Measurements from ENCODE around the gene LRGUK. TPM values are rescaled to one million over a fixed set of nuclear protein-coding genes. Genes with fewer than 3 reads are reported as not detected.

The LRGUK gene
- total RNA-seq, 2 donors from 2014 or later, result 0.50 to 0.71 TPM

DNA sequence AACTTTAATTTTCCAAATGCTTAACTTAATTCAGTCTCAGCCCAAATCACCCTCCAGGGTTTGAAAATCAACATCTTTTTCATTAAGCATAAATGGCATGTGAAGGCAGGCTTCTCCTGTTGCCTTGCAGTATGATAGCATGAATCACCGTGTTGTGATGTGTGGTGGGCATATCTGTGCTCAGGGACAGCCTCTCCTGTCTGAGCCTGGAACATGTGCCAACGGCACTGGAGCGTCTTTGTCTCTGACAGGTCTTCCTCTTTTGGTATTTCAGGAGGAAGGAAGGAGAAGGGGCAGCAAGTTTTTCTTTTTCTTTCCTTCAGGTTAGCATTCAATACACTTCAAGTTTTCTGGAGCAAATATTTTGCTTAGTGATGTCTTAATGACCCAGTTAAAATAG, 57.6 kb downstream of the LRGUK start:
- Mint-ChIP-seq H3K4me3 (no peak overlapping the region), H3K9me3 (no peaks in the 10 kb centered on the region), H3K4me1 (ENCODE audit: low read depth in 2 of 2) (no peaks in the 10 kb centered on the region), H3K27me3 (peaks cover 7 to 14% of the 10 kb centered on the region in 2 donors), H3K27ac (no peak overlapping the region), H3K36me3 (no peaks in the 10 kb centered on the region)
- ATAC-seq, result no peak
- no peak for DNase-seq (ENCODE audit: low spot score)

DNA sequence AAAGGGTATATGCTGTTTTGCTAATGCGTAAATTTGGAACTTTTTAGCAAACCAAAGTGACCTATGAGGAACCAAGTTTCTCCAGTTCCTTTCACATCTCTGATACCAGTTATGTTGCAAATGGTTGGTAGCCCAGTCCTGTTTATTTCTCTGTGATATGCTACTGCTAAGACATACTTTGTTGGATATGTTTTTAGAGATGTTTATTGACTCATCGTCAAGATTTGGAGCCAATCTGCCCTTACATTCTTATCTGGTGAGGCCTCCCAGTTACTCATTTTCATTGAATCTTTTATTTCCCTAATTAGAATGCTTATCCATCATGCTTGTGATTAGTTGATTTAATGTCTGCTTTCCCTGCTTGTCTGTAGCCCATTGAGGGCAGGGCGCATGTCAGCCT, 58.9 kb downstream of the LRGUK start:
- DNase-seq (ENCODE audit: low spot score), result no peak
- Mint-ChIP-seq H3K9me3 (no peaks in the 10 kb centered on the region), H3K36me3 (no peaks in the 10 kb centered on the region), H3K27me3 (peaks cover 10 to 14% of the 10 kb centered on the region in 2 donors), H3K27ac (no peak overlapping the region), H3K4me3 (no peak overlapping the region), H3K4me1 (ENCODE audit: low read depth in 2 of 2) (no peaks in the 10 kb centered on the region)
- no peak for ATAC-seq

DNA sequence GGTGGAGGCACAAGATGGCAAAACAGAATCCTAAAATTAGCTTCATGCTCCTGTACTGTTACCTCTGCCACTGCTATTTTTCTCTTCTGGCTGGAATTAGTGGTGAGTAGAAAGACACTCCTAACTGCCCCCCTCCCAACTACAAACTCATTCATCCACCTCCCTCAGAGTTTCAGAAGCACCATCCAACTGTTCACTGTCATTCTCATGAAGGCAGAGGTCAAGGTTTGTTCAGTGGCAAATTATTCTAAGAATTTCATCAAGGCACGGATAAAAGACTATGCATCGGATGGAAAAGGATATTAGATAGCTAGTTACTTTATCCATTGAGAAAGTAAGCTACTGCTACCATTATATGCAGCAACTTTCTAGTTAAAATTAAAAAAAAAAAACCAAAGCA, 59.7 kb downstream of the LRGUK start:
- H3K27me3 Mint-ChIP-seq, result peaks cover 10 to 14% of the 10 kb centered on the region in 2 donors
- H3K27ac Mint-ChIP-seq, result no peak overlapping the region
- no peaks in the 10 kb centered on the region for H3K36me3 Mint-ChIP-seq
- DNase-seq (ENCODE audit: low spot score), result no peak
- no peak overlapping the region for H3K4me3 Mint-ChIP-seq
- H3K9me3 Mint-ChIP-seq, result no peaks in the 10 kb centered on the region
- no peak for ATAC-seq
- H3K4me1 Mint-ChIP-seq (ENCODE audit: low read depth in 2 of 2), result no peaks in the 10 kb centered on the region

DNA sequence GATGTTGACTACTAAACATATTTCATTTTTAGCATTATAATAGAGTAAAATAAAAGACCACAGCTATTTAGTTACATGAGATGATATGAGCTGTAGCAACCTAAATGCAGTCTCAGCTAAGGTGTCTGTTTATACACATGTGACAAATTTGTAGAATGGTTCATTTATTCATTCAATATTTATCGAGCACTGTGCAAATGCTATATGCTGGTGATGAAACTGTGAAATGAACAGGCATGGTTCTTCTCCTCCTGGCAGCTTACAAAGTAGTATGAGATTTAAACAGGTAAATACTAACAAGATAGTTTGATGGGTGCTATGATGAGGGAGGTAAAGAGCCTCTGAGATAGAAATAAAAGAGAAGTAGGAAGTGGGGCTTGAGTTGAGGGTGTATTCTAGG, 60.8 kb downstream of the LRGUK start:
- no peaks in the 10 kb centered on the region for H3K4me1 Mint-ChIP-seq (ENCODE audit: low read depth in 2 of 2)
- peaks cover 7 to 9% of the 10 kb centered on the region in 2 donors for H3K27me3 Mint-ChIP-seq
- ATAC-seq (no peak), DNase-seq (ENCODE audit: low spot score) (no peak)
- no peak overlapping the region for H3K27ac Mint-ChIP-seq
- no peaks in the 10 kb centered on the region for H3K36me3 Mint-ChIP-seq
- no peaks in the 10 kb centered on the region for H3K9me3 Mint-ChIP-seq
- H3K4me3 Mint-ChIP-seq, result no peak overlapping the region

DNA sequence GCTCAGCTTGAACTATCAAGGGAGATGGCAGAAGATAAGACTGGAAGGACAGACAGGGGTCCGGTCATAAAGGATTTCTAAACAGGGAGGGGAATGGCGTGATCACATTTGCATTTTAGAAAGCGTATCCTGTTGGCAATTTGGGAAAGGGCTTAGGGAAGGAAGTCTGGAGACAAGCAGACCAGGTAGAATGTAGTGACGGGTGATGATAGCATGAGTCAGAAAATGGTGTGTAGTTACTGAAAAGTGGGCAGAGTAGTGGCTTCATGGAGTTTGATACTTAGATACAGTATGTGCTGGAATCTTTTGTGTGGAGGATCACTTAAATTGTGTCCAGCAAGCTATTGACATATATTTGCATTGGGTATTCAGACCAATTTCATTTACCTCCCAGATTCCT, 61.2 kb downstream of the LRGUK start:
- no peaks in the 10 kb centered on the region for H3K9me3 Mint-ChIP-seq
- peaks cover 7 to 9% of the 10 kb centered on the region in 2 donors for H3K27me3 Mint-ChIP-seq
- ATAC-seq (no peak), DNase-seq (ENCODE audit: low spot score) (no peak)
- H3K4me3 Mint-ChIP-seq, result no peak overlapping the region
- H3K36me3 Mint-ChIP-seq, result no peaks in the 10 kb centered on the region
- H3K4me1 Mint-ChIP-seq (ENCODE audit: low read depth in 2 of 2), result no peaks in the 10 kb centered on the region
- H3K27ac Mint-ChIP-seq, result no peak overlapping the region

DNA sequence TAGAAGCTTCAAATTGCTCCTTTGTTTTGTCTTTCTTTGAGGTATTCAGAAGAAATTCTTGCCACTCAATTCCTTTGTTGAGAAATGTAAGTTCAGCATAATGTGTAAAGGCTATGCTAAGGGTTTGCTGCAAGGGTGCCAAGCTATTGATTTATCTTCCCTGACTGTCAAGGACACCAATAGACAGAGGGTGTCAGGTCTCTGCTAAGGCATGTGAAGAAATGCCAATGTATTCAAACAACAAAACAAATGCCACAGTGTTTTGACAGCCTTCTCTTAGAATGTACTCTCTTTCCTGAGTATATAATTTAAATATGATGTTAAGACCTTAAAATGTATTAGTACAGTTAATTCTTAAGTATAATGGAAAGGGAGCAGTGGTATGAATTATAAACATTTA, 62.4 kb downstream of the LRGUK start:
- peaks cover 7 to 9% of the 10 kb centered on the region in 2 donors for H3K27me3 Mint-ChIP-seq
- H3K27ac Mint-ChIP-seq, result no peak overlapping the region
- H3K4me1 Mint-ChIP-seq (ENCODE audit: low read depth in 2 of 2), result no peaks in the 10 kb centered on the region
- DNase-seq (ENCODE audit: low spot score), result no peak
- H3K9me3 Mint-ChIP-seq, result no peaks in the 10 kb centered on the region
- no peak for ATAC-seq
- no peak overlapping the region for H3K4me3 Mint-ChIP-seq
- no peaks in the 10 kb centered on the region for H3K36me3 Mint-ChIP-seq

DNA sequence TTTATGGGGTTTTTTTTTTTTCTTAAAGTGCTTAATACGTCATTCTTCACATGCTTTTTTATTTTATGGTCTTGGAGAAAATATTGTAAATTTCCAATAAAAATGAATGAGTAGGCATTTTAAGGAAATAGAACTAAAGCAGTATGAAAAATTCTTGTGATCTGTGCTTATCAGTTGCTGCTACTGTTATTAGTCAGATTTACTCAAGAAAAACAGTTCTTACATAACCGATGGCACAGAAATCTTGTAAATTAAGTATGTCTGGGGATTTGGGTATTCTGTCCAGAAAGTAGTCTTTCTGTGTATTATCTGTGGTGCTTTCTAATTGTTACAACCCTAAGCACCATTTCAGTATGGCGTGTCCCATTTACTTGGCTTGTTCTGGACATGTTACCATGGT, 64.7 kb downstream of the LRGUK start:
- no peak for ATAC-seq
- Mint-ChIP-seq H3K36me3 (no peaks in the 10 kb centered on the region), H3K4me3 (no peak overlapping the region), H3K27ac (no peak overlapping the region), H3K9me3 (no peaks in the 10 kb centered on the region), H3K27me3 (peaks cover 7 to 9% of the 10 kb centered on the region in 2 donors), H3K4me1 (ENCODE audit: low read depth in 2 of 2) (no peaks in the 10 kb centered on the region)
- DNase-seq (ENCODE audit: low spot score), result no peak

DNA sequence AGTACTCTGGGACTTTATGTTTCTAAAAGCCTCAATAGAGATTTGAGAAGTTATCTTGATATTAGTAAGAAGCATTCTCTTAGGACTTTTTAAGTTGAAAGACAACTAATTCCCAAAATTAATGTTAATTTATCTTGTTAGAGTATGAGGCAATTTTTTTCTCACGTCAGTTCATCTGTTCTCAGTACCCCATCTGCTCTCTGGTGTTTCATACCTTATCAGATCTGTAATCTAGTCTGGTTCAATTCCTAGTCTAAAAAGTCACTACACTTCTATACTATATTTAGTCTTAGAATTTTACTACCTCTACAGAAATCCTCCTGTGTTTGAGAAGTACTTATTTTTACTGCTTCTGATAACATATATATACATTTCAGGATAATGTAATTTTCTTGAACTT, 66.1 kb downstream of the LRGUK start:
- Mint-ChIP-seq H3K4me1 (ENCODE audit: low read depth in 2 of 2) (no peaks in the 10 kb centered on the region), H3K9me3 (no peaks in the 10 kb centered on the region), H3K36me3 (no peaks in the 10 kb centered on the region), H3K4me3 (no peak overlapping the region), H3K27me3 (peaks cover 2 to 6% of the 10 kb centered on the region in 2 donors), H3K27ac (no peak overlapping the region)
- ATAC-seq (no peak), DNase-seq (ENCODE audit: low spot score) (no peak)

DNA sequence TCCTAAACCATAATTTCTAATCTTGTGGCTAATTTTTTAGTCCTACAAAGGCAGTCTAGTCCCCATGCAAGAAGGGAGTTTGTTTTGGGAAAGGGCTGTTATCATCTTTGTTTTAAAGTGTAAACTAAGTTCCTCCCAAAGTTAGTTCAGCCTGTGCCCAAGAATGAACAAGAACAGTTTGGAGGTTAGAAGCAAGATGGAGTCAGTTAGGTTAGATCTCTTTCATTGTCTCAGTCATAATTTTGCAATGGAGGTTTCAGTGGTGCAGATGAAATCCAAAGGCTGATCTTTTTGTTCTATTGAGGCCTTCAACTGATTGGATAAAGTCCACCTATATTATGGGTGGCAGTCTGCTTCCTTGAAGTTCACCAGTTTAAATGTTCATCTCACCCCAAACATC, 68.1 kb downstream of the LRGUK start:
- Mint-ChIP-seq H3K27ac (no peak overlapping the region), H3K9me3 (no peaks in the 10 kb centered on the region), H3K4me1 (ENCODE audit: low read depth in 2 of 2) (no peaks in the 10 kb centered on the region), H3K4me3 (no peak overlapping the region), H3K27me3 (peaks cover 0 to 5% of the 10 kb centered on the region in 2 donors), H3K36me3 (no peaks in the 10 kb centered on the region)
- no peak for ATAC-seq
- DNase-seq (ENCODE audit: low spot score), result no peak

DNA sequence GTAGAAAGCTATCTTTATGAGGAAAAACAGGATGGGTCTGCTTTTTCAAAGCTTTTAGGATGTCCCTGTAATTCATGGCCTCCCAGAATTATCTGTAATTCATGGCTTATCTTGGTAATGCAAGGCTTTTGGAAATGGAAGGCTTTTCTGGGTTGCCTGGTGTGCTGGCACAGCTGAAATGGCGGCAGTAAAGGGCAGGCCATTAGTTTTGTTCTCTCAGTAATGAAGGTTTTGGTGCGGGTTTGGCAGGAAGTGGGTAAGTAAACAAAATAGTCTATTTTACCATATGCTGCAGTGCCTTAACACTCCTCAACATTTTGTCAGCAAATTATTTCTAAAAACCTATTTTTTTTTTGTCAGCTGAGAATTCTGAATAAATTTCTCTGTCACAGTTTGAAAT, 69.3 kb downstream of the LRGUK start:
- no peak overlapping the region for H3K4me3 Mint-ChIP-seq
- H3K36me3 Mint-ChIP-seq, result no peaks in the 10 kb centered on the region
- ATAC-seq (no peak), DNase-seq (ENCODE audit: low spot score) (no peak)
- no peaks in the 10 kb centered on the region for H3K4me1 Mint-ChIP-seq (ENCODE audit: low read depth in 2 of 2)
- H3K9me3 Mint-ChIP-seq, result no peaks in the 10 kb centered on the region
- peaks cover 0 to 2% of the 10 kb centered on the region in 2 donors for H3K27me3 Mint-ChIP-seq
- no peak overlapping the region for H3K27ac Mint-ChIP-seq

DNA sequence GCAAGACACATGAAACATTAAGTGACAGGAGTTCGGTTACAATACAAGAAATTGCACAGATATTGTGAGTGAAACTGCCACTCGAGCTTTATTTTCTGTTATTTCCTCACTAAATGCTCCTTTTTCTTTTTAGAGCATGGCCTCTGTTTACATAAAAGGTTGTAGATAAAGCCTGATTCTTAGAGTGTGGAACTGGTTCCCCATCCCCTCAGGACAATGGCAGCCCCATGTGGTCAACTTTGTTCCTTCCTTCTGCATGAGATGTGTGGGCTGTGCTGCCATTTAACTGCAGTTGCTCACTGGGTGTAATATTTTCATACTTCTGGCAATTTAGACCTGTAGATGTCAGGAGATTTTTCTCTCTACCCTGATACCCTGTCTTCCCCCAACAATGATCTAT, 70.2 kb downstream of the LRGUK start:
- Mint-ChIP-seq H3K4me1 (ENCODE audit: low read depth in 2 of 2) (no peaks in the 10 kb centered on the region), H3K27me3 (peaks cover 0 to 4% of the 10 kb centered on the region in 2 donors), H3K9me3 (no peaks in the 10 kb centered on the region), H3K27ac (no peak overlapping the region), H3K36me3 (no peaks in the 10 kb centered on the region), H3K4me3 (no peak overlapping the region)
- no peak for ATAC-seq
- DNase-seq (ENCODE audit: low spot score), result no peak

DNA sequence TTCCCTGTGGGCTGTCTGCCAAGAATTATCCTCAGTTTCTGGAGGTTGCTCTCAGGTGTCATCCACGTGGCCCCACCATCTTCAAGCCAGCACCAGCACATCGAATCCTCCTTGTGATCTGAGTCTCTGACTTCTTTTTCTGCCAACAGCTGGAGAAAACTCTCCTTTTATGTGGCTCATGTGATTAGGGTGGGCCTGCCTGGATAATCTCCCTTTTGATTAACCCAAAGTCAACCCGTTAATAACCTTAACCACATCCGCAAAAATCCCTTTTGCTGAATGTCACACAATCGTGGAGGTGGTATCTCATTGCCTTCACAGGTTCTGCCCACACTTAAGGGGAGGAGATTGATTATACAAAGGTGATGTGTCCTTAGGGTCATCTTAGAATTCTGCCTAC, 73.8 kb downstream of the LRGUK start:
- Mint-ChIP-seq H3K9me3 (no peaks in the 10 kb centered on the region), H3K4me3 (no peak overlapping the region), H3K4me1 (ENCODE audit: low read depth in 2 of 2) (no peaks in the 10 kb centered on the region), H3K36me3 (no peaks in the 10 kb centered on the region), H3K27me3 (peaks cover 0 to 2% of the 10 kb centered on the region in 2 donors), H3K27ac (no peak overlapping the region)
- DNase-seq (ENCODE audit: low spot score), result no peak
- no peak for ATAC-seq

DNA sequence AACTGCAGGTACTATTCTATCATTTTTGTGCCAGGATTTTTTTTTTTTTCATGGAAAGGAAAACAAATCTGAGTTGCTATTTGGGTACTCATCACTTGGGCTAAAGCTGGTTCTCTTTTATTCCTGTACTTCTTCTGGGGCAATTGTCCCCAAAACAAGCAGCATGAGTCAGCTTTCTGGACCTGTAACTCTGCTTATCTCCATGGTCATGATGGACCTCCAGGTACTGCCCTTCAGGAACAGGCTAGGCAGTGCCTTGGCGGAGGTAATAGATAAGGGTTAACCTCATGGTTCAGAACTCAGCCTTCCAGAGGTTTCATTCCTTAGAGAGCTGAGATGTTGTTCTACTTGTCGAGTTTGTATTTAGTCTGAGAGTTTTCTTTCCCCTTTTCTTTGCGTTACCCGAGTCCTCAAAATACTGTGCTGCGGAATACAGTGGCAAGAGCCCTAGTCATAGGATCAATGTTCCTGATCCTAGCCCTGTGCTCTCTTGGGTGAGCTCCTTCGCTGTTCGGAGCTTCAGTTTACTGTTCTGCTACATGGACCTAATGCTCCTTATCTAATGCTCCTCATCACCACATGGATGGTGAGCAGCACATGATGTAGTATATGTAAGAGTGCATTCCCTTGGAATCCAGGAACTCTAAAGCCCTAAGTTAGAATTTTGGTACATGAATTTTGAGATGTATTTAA, 74.6 kb downstream of the LRGUK start:
- ATAC-seq, result no peak
- DNase-seq (ENCODE audit: low spot score), result no peak
- Mint-ChIP-seq H3K27ac (no peak overlapping the region), H3K4me3 (no peak overlapping the region), H3K4me1 (ENCODE audit: low read depth in 2 of 2) (no peaks in the 10 kb centered on the region), H3K27me3 (peaks cover 0 to 2% of the 10 kb centered on the region in 2 donors), H3K36me3 (no peaks in the 10 kb centered on the region), H3K9me3 (no peaks in the 10 kb centered on the region)

DNA sequence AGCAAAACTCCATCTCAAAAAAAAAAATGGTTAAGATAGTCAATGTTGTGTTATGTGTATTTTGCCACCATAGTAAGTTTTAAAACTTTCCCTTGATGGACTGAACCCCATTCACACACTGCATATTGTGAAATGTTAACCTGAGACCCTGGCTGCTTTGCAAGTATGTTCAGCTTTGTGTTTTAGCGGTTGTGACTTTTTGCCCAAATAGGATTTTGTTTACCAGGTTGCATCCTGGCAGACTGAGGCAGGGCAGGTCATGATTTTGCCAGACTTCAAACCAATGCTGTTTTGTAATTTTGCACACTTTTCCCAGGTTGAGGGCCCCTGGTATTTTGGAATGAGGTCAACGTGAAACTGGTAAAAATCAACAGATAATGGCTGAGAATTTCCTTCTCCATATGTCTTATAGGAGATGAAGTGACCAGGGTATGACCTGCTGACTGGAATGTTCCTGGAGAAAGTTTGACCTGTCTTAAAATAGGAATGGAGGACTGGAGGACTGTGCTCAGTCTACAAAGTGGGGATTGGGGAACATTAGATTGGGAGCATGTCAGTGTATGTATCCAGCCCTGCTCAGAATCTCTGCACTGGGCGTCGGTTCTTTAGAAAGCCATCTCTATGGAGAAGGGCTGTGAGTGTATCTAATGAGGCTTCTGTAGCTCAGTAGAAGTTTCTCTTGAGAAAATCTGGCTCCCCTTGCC, 76.2 kb downstream of the LRGUK start:
- no peak overlapping the region for H3K27ac Mint-ChIP-seq
- no peaks in the 10 kb centered on the region for H3K4me1 Mint-ChIP-seq (ENCODE audit: low read depth in 2 of 2)
- H3K4me3 Mint-ChIP-seq, result no peak overlapping the region
- H3K9me3 Mint-ChIP-seq, result no peaks in the 10 kb centered on the region
- H3K36me3 Mint-ChIP-seq, result no peaks in the 10 kb centered on the region
- DNase-seq (ENCODE audit: low spot score), result no peak
- no peak for ATAC-seq
- peaks cover 0 to 2% of the 10 kb centered on the region in 2 donors for H3K27me3 Mint-ChIP-seq
